ENCODE data around the gene STMN3. TPM values are rescaled to one million over a fixed set of nuclear protein-coding genes. Genes with fewer than 3 reads are reported as not detected.

The STMN3 gene
- total and polyA plus RNA-seq, 10 of the 15 experiments (the other 5 are each of a cell fraction or from before 2014, with no cell fraction given): 0.09 to 3.6 (median 1.4) TPM; not detected in 1

DNA sequence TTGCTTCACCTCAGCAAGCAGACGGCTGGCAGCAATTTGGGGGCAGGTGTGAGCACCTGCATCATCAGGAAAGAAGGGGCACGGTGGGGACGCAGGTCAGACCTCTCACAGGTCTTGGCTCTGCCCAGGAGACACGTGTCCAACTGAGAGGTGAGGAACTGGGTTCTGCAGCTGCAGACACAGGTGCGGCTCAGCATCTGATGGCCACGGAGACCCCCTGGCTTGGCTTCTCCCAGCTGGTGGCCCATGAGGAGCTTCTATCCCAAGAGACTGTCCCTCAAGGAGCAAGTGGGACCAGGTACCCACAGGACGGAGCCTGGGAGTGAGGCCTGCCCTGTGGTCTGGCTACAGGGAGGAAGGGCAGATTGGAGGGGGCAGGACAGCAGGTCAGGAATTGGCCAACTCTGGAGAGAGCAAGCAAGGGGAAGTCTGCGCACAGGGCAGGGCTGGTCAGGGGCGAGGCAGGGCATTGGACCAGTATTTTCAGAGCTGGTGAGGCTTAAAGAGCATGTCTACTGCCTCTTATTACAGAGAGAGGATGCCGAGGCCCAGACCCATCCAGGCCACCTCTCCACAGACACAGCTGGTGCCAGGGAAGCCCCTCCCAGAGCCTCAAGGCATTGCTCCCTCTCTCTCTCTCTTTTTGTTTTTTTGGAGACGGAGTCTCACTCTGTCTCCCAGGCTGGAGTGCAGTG lies 4.2 kb downstream of the STMN3 start (continued):
- TF ChIP-seq NBN (IDR thresholded peaks at IDR 0.05) (no peak), RCOR1 (conservative IDR thresholded peaks at IDR 0.05; ENCODE audit: low read depth, low read length) (no peak), ZNF217 (IDR thresholded peaks at IDR 0.05) (no peak), MTA3 (IDR thresholded peaks at IDR 0.05; ENCODE audit: borderline replicate concordance, low read length) (no peak), EZH2 (IDR thresholded peaks at IDR 0.05; ENCODE audit: borderline replicate concordance, control insufficient read depth, low read depth, low read length) (no peak), IRF4 (IDR thresholded peaks at IDR 0.05; ENCODE audit: low read depth, low read length) (no peak), SMARCA5 (IDR thresholded peaks at IDR 0.05) (no peak)
- TF ChIP-seq, protein P1, sequence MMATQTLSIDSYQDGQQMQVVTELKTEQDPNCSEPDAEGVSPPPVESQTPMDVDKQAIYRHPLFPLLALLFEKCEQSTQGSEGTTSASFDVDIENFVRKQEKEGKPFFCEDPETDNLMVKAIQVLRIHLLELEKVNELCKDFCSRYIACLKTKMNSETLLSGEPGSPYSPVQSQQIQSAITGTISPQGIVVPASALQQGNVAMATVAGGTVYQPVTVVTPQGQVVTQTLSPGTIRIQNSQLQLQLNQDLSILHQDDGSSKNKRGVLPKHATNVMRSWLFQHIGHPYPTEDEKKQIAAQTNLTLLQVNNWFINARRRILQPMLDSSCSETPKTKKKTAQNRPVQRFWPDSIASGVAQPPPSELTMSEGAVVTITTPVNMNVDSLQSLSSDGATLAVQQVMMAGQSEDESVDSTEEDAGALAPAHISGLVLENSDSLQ (IDR thresholded peaks at IDR 0.05): no peak
- TF ChIP-seq, protein P2, sequence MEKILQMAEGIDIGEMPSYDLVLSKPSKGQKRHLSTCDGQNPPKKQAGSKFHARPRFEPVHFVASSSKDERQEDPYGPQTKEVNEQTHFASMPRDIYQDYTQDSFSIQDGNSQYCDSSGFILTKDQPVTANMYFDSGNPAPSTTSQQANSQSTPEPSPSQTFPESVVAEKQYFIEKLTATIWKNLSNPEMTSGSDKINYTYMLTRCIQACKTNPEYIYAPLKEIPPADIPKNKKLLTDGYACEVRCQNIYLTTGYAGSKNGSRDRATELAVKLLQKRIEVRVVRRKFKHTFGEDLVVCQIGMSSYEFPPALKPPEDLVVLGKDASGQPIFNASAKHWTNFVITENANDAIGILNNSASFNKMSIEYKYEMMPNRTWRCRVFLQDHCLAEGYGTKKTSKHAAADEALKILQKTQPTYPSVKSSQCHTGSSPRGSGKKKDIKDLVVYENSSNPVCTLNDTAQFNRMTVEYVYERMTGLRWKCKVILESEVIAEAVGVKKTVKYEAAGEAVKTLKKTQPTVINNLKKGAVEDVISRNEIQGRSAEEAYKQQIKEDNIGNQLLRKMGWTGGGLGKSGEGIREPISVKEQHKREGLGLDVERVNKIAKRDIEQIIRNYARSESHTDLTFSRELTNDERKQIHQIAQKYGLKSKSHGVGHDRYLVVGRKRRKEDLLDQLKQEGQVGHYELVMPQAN (conservative IDR thresholded peaks at IDR 0.05): no peak

DNA sequence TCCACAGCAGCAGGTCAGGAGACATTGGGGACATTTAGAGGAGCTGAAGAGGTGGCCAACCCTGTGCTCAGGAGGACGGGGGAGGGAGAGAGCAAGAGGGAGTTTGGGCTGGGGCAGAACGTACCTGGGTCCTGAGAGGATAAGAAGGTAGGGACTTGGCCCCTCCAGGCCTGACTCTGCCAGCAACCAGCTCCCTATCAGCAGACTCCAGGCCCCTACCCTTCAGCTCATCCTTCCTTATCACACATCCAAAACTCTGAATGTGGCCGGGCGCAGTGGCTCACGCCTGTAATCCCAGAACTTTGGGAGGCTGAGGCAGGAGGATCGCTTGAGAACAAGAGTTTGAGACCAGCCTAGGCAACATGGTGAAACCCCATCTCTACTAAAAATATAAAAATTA lies 5.0 kb downstream of the STMN3 start:
- H2AFZ ChIP-seq (ENCODE audit: control insufficient read depth, low read depth, low read length): no peak overlapping the region
- H3K4me2 ChIP-seq (ENCODE audit: control insufficient read depth, insufficient read depth): no peak overlapping the region
- H3K27ac ChIP-seq (ENCODE audit: control insufficient read depth, insufficient read depth): no peak overlapping the region
- H3K36me3 ChIP-seq (ENCODE audit: control insufficient read depth in 2 of 2, insufficient read depth in 2 of 2, low read length in 1 of 2): no peaks in the 10 kb centered on the region
- no peaks in the 10 kb centered on the region for H3K4me1 ChIP-seq (ENCODE audit: control insufficient read depth, insufficient read depth, low read length)
- WGBS (ENCODE audit: insufficient coverage, insufficient replicate concordance, low lambda C conversion rate, missing lambda C conversion rate): 53% methylated on average over 6 of the region's 6 CpGs
- ChIA-PET CTCF (interaction anchor here (1.0 kb wide), 1 partner anchor 10 kb away, joined by 3 read pairs; the partner anchor contains the start of gene RTEL1), RAD21 (ENCODE audit: unreplicated experiment) (interaction anchor here (0.8 kb wide), 1 partner anchor 10 kb away, joined by 3 read pairs; the partner anchor contains the start of gene RTEL1), POLR2A (no interaction called here), SMC1A (ENCODE audit: uncharacterized antibody, unreplicated experiment) (interaction anchor here (1.2 kb wide), 1 partner anchor 79 kb away, joined by 3 read pairs; no protein-coding TSS in a partner anchor)
- no peak overlapping the region for H3K4me3 ChIP-seq
- H3K27me3 ChIP-seq (replicated peaks in 1 of 2; ENCODE audit: control insufficient read depth in 2 of 2, insufficient read depth in 2 of 2, low read length in 1 of 2): peaks cover 0 to 2% of the 10 kb centered on the region in 2 experiments; a peak in 2 of 4 replicates
- BruUV-seq (replicated peaks): no TSS peak
- no peak for DNase-seq (ENCODE audit: low read depth, low spot score)
- H3K9ac ChIP-seq (ENCODE audit: control insufficient read depth, insufficient read depth, low read length): no peak overlapping the region
- in situ Hi-C loops (cut with MboI): no loop called here
- intact Hi-C loops (cut with micrococcal nuclease; ENCODE audit: unreplicated experiment): no loop called here
- no peak for FAIRE-seq
- no peak for ATAC-seq
- no peaks in the 10 kb centered on the region for H3K9me3 ChIP-seq (replicated peaks; ENCODE audit: control insufficient read depth, insufficient read depth, low read length)
- no peaks in the 10 kb centered on the region for H3K79me2 ChIP-seq (ENCODE audit: control insufficient read depth, insufficient read depth, low read length)
- H4K20me1 ChIP-seq (ENCODE audit: control insufficient read depth, insufficient read depth): no peaks in the 10 kb centered on the region
- TF ChIP-seq EZH2 (IDR thresholded peaks at IDR 0.05; ENCODE audit: borderline replicate concordance, control insufficient read depth, low read depth, low read length) (no peak), SREBF1 (IDR thresholded peaks at IDR 0.05; ENCODE audit: low read length) (no peak)
- TF ChIP-seq, protein P3, sequence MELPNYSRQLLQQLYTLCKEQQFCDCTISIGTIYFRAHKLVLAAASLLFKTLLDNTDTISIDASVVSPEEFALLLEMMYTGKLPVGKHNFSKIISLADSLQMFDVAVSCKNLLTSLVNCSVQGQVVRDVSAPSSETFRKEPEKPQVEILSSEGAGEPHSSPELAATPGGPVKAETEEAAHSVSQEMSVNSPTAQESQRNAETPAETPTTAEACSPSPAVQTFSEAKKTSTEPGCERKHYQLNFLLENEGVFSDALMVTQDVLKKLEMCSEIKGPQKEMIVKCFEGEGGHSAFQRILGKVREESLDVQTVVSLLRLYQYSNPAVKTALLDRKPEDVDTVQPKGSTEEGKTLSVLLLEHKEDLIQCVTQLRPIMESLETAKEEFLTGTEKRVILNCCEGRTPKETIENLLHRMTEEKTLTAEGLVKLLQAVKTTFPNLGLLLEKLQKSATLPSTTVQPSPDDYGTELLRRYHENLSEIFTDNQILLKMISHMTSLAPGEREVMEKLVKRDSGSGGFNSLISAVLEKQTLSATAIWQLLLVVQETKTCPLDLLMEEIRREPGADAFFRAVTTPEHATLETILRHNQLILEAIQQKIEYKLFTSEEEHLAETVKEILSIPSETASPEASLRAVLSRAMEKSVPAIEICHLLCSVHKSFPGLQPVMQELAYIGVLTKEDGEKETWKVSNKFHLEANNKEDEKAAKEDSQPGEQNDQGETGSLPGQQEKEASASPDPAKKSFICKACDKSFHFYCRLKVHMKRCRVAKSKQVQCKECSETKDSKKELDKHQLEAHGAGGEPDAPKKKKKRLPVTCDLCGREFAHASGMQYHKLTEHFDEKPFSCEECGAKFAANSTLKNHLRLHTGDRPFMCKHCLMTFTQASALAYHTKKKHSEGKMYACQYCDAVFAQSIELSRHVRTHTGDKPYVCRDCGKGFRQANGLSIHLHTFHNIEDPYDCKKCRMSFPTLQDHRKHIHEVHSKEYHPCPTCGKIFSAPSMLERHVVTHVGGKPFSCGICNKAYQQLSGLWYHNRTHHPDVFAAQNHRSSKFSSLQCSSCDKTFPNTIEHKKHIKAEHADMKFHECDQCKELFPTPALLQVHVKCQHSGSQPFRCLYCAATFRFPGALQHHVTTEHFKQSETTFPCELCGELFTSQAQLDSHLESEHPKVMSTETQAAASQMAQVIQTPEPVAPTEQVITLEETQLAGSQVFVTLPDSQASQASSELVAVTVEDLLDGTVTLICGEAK (IDR thresholded peaks at IDR 0.05; ENCODE audit: borderline replicate concordance): no peak
- TF ChIP-seq, protein P1 (IDR thresholded peaks at IDR 0.05): no peak
